NCI-H748 (cell line): Measurements from ENCODE around the gene TOP1.
A peak's percentile ranks its signal among the peaks of the same experiment; 100 is the strongest.
"Not testable (repeated sequence)": the region's sequence is repeated elsewhere in the genome, so short reads cannot be mapped to it uniquely, and the experiment has no call there.

Experiments used
- DNase-seq: peaks from one replicate; lab custom pipeline; 2025; ENCODE audit not compliant: unreplicated experiment; lab: John Stamatoyannopoulos, UW

The TOP1 gene

DNA sequence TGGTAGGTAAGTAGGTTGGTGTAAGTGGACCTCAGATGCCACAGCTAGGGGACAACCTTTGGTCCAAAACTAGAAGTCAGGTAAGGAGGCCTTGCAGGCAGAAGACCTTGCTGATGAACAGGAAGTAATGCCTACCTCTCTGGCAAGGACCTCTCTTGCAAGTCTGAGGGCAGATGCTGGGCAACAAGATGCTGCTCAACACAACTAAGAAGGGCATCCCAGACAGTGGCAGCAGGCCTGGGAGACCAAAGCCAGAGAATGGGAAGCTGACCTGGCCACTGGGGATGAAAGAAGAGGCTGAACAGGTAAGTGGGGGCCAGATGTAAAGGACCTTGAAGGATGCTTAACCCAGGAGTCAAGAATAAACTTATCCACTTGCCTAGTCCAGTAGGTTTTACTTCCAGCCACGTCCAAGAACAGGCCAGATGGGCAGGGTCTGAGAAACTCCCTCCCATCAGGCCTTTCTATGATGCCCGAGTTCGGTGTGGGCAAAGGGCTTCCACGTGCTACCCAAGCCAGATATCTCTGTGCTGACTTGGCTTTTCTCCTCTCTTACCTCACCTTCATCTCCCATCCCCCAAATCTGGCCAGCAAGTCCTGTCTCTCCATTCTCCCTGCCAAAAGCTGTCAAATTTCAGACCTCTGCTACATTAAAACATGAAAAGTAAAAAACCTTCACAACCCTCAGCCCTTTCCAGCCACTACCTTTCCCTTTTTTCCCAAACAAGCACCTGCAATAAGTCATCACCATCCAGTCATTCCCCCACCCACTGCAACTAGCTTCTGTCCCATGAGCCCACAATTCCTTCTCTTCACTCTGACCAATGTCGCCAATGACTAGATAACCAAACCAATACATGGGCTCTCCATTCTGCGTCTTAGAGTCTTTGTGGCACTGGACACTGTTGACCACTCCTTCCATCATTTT, 97.2 kb downstream of the TOP1 start:
- no peak for DNase-seq

DNA sequence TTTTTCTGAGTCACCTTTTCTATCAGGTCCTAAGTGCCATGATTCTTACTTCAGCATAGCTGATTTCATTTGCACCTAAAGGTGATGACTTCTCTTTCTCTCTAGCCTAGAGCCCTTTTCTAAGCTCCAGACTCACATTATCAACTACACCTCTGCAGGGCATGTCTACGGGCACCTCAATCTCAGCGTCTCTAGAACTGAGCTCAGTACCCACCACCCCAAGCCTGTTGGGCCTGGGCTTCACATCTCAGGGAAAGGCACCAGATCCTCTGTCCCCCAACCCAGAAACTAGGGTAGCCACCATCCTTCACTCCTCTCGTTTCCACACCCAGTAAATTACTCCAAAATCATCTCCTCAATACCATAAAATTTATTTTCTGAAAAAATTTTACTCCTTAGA, 98.1 kb downstream of the TOP1 start:
- DNase-seq, result no peak

DNA sequence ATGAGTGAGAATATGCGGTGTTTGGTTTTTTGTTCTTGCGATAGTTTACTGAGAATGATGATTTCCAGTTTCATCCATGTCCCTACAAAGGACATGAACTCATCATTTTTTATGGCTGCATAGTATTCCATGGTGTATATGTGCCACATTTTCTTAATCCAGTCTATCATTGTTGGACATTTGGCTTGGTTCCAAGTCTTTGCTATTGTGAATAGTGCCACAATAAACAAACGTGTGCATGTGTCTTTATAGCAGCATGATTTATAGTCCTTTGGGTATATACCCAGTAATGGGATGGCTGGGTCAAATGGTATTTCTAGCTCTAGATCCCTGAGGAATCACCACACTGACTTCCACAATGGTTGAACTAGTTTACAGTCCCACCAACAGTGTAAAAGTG, 99.7 kb downstream of the TOP1 start:
- not testable (repeated sequence) for DNase-seq

DNA sequence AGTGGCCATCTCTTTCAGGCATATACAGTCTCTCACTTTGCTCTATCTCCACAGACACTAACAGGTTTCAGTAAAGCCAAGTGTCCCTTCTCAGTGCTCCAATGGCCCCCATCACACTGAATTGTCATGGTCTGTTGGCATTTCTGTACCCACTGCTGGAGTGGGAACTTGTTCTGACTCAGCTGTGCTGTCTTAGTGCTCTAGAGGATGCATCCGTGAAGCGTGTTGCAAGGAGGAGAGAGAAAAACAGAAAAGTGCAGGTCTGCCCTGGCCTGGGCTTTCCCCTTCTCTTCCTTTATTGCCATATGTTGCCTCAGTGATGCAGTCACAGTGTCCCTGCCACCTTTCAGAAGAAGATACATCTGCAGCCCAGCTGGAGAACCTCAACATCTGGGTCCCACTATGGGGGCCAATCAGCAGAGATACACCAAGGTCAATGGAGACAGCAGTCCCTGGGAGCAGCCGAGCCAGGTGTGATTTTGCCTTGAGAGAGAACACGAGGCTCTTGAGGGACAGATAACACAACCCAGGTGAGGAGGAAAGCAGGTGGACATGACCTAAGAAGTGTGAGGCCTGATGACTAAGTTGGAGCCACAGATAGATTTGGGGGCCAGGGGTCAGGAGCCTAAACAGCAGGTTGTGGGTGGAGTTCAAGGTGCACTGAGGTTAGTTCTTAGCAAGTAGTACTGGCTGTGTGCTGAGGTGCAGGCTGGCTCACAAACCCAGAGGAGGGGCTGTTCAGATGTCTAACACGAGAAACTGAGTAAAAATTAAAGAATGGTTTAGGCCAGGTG, 103.2 kb downstream of the TOP1 start:
- no peak for DNase-seq

DNA sequence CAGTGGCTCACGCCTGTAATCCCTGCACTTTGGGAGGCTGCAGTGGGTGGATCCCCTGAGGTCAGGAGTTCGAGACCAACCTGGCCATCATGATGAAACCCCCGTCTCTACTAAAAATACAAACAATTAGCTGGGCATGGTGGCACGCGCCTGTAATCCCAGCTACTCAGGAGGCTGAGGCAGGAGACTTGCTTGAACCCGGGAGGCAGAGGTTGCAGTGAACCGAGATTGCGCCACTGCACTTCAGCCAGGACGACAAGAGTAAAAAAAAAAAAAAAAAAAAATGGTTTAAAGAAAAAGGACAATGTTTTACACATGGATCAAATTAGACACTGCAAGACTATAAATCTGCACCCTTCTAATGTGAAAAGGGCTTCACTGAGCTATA, 103.8 kb downstream of the TOP1 start:
- DNase-seq, result not testable (repeated sequence)

DNA sequence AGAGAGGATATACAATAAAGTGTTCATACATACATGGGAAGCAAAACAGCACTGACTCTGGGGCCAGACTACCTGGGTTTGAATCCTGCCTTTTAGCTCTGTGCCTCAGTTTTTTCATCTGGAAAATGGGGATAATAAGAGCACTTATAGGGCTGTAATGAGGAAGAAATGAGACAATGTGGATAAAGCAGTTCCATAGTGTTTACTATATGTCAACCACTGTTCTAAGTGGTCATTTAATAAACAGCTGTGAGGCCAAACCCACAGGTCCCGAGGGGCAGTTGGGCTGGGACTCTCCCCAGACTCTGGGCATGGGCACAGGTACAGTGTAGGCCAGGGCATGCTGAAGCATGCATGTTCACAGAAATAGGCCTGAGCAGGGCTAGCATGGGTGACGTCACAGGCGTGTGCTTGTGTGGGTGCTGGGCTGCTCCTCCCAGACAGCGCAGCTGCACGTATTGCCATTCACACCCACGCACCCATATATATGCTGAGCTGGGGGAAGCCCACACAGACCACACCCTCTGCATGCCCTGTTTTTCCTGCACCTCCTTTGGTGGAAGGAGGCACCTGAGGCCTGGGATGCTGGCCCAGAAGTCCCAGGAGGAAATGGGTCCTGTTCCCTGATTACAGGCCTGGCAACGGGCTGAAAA, 105.2 kb downstream of the TOP1 start:
- no peak for DNase-seq

DNA sequence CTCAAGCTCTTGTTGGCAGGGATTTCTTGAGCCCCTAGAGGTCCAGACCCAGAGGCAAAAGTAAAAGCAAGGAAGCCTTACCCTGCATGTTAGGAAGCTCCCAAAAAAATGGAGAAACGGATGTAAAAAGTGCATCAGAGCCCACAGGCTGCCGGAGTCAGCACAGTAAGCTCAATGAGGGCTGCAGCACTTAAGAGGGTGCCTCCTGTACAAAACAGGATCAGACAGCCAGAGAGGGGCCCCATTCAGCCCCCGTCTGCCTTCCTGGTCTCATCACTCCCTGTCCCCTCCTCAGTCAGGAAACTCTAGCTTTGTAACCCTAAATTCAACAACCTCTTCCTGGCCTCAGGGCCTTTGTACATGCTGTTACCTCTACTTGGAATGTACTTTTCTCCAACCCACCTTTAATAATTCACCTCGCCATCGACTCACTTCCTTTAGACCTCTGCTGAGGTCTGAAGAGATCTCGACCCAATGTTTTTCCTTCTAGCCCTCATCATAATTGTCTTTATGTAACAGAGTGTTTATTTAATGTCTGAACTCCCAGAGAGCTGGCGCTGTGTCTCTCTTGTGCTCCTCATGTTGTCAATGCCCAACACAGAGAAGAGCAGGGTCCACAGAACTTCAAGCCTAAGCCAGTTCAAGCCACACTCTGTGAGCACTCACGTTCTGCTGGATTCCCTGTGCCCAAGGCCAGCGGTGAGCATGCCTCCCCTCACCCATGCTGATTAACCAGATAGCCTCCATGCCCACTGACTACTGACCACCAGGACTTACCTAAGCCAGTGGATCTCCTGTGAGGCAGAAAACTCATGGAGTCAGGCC, 106.0 kb downstream of the TOP1 start:
- DNase-seq, result no peak

DNA sequence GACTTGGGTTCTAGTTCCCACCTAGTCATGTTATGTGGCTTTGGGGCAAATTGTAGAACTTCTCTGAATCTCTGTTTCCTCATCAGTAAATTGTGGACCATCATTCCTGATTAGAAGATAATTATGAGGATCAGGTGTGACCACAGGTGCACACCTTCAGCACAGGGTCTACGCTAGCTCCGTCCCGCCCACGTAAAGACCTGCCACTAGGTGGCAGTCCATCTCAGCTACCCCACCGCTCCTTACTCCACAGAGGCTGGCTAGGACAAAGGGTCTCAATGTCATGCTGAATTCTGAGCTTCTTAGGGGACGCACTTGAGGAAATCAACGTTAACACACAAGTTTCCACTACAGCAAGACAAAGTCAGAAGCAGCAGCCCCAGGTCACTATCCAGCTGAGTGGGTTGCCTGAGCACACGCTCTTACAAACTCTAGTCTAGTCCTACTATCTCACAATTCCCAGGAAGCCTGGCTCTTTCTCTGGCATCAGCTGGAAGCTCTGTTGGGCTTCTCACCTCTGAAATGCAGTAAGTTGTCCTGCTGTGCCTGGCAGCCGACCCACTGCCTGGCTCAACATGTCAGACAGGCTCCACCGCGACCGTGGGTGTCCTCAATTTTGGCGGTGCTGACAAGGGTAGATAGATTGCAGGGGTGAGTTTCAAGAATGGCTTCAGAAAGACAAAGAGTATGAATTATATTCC, 106.7 kb downstream of the TOP1 start:
- DNase-seq, result peak; percentile 72

DNA sequence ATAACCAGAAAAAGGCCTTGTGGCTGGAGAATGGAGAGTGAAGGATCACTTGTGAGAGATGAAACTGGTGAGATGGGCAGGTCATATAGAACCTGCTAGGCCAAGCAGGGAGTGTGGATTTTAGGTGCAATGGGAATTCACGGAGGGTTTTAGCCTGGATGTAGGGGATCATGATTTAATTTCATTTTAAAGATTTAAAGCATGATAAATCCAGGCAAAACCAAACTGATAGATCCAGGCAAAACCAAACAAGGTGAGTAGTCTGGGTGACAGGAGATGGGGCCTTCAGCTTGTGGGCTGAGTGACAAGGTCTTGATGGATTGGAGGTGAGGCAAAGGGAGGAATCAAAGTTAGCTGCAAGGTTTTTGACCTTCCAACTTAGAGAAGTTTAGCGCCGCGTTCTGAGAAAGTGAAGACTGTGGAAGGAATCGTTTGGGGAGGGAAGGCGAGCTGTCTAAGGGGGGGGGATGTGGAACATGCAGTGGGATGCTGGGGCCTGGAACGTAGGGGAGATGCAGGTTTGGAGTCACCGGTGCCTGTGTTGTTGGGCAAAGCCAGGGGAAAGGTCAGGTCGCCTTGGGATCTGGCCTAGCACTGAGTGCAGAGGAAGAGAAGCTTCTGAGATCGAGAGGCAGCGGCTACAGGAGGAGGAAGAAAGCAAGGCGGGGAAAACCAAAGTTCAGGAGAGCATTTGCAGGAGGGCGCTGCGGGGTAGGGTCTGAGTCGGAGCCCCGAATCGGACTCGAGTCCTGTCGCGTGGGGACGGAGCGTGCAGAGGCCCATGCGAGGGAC, 107.5 kb downstream of the TOP1 start:
- DNase-seq, result no peak

DNA sequence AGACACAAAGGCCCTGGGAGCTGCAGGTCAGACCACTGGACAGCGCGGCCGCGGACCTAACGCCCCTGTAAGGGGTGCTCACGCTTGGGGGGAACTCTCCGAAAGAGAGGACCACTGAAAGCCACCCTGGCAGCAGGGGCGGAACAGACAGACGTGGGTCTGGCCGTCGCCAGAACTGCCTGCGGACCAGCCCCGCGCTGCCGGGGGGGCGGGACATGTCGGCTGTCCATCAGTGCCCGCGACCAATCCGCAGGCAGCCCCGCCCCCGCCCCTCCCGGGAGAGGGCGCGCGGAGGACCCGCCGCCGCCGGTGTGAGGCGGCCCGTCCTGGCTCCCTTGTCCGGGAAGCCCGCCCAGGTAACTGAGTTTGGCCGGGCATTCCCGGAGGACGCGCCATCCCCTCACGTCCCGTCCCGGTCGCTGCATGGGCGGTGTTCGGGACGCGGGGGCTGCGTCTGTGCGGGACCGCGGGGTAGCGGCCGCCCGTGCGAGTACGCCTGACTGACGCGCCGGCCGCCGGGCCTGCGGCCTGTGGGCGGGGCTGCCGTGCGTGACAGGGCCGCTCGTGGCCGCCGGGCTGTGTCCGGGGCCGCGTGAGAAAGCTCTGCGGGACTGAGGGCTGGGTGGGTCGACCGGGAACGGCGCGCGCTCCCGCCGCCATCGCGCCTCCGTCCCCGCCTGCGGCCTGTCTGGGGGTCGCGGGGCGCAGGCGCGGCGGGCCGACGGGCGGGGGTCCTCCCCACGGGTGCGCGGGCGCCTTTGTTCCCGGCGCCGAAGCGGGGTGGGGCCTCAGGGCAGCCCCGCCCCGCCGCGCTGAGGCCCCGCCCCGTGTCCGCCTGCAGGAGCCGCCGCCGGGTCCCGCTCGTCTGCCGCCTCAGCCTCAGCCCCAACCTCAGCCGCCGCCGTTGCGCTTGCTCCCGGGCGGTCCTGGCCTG, 108.3 kb downstream of the TOP1 start, which contains the start of gene PLCG1:
Gene PLCG1 (plus strand): TSS at position 864 of the 934 bp plus-strand sequence. CDS start 99 bp downstream, outside the sequence.
- DNase-seq, result peak; percentile 88

DNA sequence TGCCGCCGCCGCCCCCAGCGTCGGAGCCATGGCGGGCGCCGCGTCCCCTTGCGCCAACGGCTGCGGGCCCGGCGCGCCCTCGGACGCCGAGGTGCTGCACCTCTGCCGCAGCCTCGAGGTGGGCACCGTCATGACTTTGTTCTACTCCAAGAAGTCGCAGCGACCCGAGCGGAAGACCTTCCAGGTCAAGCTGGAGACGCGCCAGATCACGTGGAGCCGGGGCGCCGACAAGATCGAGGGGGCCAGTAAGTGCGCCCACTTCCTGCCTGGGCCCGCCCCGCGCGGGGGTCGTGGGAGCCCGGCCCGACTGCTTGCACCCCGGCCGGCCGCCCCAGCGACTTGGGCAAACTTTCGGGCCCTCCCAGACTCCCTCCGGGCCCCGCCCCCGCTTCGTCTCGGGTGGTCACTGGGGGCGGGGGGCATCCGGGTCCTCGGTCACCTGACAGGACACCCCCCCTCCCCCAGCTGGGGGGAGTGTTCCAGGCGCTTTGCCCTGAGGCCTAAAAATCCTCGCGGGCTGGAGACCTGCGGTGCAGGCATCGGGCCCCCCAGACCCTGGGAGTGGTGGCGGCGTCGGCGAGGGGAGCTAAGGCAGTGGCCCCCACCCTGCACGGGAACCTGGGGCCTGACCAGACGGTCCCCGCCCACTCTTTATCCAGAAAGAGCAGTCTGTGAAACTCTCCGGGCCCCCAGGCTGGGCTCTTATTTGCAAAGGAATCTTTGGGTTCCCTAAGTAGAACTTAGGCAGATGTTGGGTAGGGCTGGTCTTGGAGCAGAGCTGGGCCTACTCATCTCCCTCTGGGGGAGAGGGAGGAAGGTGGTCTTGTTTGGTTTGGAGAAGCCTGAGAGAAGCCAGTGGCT, 109.2 kb downstream of the TOP1 start:
- peak; percentile 82 for DNase-seq

DNA sequence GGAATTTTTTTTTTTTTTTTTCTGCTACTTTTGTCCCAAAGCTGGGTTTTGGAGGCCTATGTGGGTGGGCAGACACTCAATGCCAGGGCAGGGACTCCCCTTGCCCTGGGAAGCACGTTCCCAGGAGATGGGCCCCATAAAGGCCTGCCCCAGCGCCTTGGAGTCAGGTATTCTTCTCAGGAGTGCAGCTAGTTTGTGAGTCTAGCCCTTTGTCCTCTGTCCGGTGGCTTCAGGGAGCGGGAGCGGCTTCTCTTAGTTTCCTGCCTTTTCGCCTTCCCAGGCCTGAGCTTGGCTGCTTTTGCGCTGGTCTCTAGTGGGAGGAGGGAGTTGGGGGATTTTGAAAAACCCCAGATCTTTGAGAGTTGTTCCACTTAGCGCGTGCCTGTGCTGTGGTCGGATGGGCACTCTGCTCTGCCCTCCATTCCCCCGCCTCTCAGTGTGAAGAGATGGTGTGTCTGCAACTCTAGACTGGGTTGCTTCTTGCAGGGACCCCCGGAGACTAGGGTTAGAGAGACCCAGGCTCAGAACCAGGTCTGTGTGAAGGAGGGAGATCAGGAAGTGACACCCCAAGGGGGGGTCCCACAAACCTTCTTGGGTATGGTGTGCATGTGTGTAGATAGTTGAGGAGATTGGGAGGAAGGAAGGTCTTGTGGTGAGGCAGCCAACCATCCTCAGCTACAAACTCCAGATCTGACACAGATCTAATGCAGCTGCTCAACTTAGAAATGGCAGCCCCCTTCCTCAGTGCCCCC, 110.0 kb downstream of the TOP1 start:
- peak; percentile 16 for DNase-seq

DNA sequence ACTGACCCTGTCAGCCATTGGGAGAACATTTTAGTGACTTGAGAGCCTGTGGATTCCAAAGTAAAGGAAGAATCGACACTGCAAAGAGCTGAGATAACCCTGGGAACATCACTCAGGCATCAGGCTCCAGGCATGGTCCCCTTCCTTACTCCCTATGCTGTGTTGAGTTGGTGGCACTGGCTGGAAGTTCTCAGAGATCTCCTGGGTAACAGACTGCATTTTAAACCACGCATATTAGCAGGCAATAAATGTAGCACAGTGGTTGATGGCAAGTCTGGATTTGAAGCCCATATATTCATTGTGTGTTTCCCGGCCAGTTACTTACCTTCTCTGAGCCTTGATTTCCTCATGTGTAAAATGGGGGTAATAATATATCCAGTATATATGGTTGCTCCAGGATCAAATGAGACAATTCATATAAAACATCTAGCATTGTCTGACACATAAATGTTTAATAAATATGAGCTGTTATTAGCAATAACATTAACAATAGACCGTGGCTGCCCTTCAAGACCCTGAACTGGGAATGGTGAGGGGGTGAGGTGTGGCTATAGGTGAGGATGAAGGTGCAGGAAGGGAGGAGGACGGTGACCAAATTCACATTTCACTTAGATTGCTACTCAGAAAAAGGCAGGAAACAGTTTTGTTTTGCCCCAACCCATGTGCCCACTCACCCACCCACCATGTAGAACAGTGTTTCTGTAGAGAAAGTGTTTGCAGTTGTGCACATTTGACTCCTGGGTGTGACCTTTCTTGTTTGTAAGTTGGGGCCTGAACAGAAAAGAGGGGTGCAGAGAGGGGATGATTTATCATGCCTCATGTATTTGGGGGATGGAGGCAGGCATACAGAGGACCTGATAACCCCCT, 110.8 kb downstream of the TOP1 start:
- DNase-seq, result no peak

DNA sequence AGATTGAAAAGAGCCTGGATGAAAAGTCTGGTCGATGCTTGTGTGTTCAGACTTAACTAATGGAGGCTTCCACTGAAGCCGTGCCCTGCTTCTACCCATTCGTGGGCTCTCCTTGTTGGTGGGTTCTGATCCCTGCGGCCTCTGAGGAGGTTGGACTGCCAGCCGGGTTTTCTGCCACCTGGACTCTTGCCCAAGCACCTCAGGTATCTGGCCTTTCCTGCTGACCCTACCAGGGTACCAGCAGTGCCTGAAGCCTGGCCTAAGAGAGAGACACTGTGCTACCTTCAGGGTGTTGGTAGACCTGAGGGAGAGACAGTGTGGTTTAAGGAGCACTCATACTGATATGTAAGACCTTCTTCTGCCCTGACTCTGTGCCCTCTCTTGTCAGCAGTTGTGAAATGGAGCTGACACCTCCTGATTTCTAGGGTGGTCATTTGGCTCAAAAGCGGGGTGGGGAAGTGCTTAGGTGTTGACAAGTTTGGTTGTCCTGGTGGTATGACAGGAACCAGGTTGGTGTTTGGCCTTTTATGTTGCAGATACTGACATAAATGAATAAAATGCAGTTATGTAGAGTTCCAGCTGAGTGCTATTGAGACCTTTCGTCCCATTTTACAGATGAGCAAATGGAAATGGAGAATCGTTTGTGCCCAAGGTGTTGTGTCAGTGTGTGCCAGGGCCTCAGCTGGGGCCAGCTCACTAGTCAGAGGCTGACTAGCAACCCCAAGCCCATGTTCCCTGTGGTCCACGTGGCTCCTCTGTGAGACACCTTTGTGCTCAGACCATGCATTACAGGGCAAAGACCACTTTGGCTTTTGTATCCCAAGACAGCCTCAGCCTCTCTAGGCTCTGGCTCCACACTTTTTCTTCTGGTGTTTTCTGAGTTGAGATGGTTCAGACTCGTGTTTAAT, 111.9 kb downstream of the TOP1 start:
- DNase-seq, result no peak
